GM12878 (cell line): Measurements from ENCODE around the gene SATB1. TPM values are rescaled to one million over a fixed set of nuclear protein-coding genes. Genes with fewer than 3 reads are reported as not detected.
A peak's percentile ranks its signal among the peaks of the same experiment; 100 is the strongest.

Experiments
- CEBPB ChIP-seq, 2 experiments: fragments of 150-350 bp in 1 of 2; IDR thresholded peaks; 2 replicates each; pipeline ENCODE4 v1.6.1; 2012 to 2014; ENCODE audit warnings: low read depth in 2 of 2, low read length in 2 of 2, borderline replicate concordance in 1 of 2, inconsistent platforms in 1 of 2
- CHD2 ChIP-seq: IDR thresholded peaks from 2 replicates; pipeline ENCODE4 v1.6.1; 2011; ENCODE audit warnings: low read depth, low read length, improper control_type of control experiment, borderline replicate concordance
- CREB1 ChIP-seq: IDR thresholded peaks from 2 replicates; pipeline ENCODE4 v1.6.1; 2012; ENCODE audit warnings: low read depth, mild to moderate bottlenecking, inconsistent platforms
- DPF2 ChIP-seq: fragments of 450-650 bp; IDR thresholded peaks from 2 replicates; pipeline ENCODE4 v1.6.1; 2017; ENCODE audit warnings: mild to moderate bottlenecking
- IKZF1 ChIP-seq: fragments of 450-650 bp; conservative IDR thresholded peaks from 2 replicates; pipeline ENCODE4 v1.6.1; 2017; ENCODE audit warnings: antibody characterized with exemption, mild to moderate bottlenecking
- IRF5 ChIP-seq: fragments of 450-650 bp; IDR thresholded peaks from 2 replicates; pipeline ENCODE4 v1.6.1; 2017; ENCODE audit warnings: borderline replicate concordance
- MAX ChIP-seq: IDR thresholded peaks from 2 replicates; pipeline ENCODE4 v1.6.1; 2012; ENCODE audit warnings: low read depth, low read length, improper control_type of control experiment
- MTA3 ChIP-seq: IDR thresholded peaks from 2 replicates; pipeline ENCODE4 v1.6.1; 2012; ENCODE audit warnings: low read length, inconsistent platforms, borderline replicate concordance
- MXI1 ChIP-seq: fragments of 150-350 bp; IDR thresholded peaks from 2 replicates; pipeline ENCODE4 v1.6.1; 2011; ENCODE audit warnings: low read depth, mild to moderate bottlenecking, inconsistent platforms, low read length, improper control_type of control experiment
- NBN ChIP-seq: fragments of 450-650 bp; IDR thresholded peaks from 2 replicates; pipeline ENCODE4 v1.6.1; 2016
- NFXL1 ChIP-seq: fragments of 450-650 bp; IDR thresholded peaks from 2 replicates; pipeline ENCODE4 v1.6.1; 2017; ENCODE audit warnings: antibody characterized with exemption, mild to moderate bottlenecking, borderline replicate concordance
- NFYB ChIP-seq: IDR thresholded peaks from 2 replicates; pipeline ENCODE4 v1.6.1; 2011; ENCODE audit warnings: low read depth, mild to moderate bottlenecking, low read length, improper control_type of control experiment, moderate library complexity; ENCODE audit not compliant: insufficient read depth
- NKRF ChIP-seq: fragments of 450-650 bp; conservative IDR thresholded peaks from 2 replicates; pipeline ENCODE4 v1.6.1; 2017; ENCODE audit warnings: mild to moderate bottlenecking, moderate library complexity
- RELA ChIP-seq: fragments of 450-650 bp; IDR thresholded peaks from 2 replicates; pipeline ENCODE4 v1.8.0; 2014; ENCODE audit warnings: borderline replicate concordance; ENCODE audit not compliant: partially characterized antibody
- SKIL ChIP-seq: fragments of 450-650 bp; IDR thresholded peaks from 2 replicates; pipeline ENCODE4 v1.6.1; 2017; ENCODE audit warnings: mild to moderate bottlenecking, low read depth, inconsistent platforms; ENCODE audit not compliant: poor library complexity, severe bottlenecking
- SUPT20H ChIP-seq: IDR thresholded peaks from 2 replicates; pipeline ENCODE4 v1.6.1; 2011; ENCODE audit warnings: low read depth, mild to moderate bottlenecking, low read length, moderate library complexity, borderline replicate concordance; ENCODE audit not compliant: control insufficient read depth
- YBX1 ChIP-seq: fragments of 450-650 bp; IDR thresholded peaks from 2 replicates; pipeline ENCODE4 v1.6.1; 2016; ENCODE audit warnings: antibody characterized with exemption
- YY1 ChIP-seq: IDR thresholded peaks from 2 replicates; pipeline ENCODE4 v1.6.1; 2011; ENCODE audit warnings: low read depth, mild to moderate bottlenecking, low read length
- ZBED1 ChIP-seq: IDR thresholded peaks from 2 replicates; pipeline ENCODE4 v1.6.1; 2016; ENCODE audit warnings: borderline replicate concordance
- ZBTB40 ChIP-seq: fragments of 450-650 bp; IDR thresholded peaks from 2 replicates; pipeline ENCODE4 v1.6.1; 2016; ENCODE audit warnings: mild to moderate bottlenecking, moderate library complexity, borderline replicate concordance
- ZNF622 ChIP-seq: fragments of 450-650 bp; IDR thresholded peaks from 2 replicates; pipeline ENCODE4 v1.6.1; 2017; ENCODE audit warnings: mild to moderate bottlenecking, inconsistent platforms
- polyA plus RNA-seq, 11 experiments: library from polyadenylated mRNA; depleted of rRNA in 4 of 11; unstranded in 6 of 11; stranded (reverse) in 5 of 11; fragments of >200 nt; fragmentation: Nextera tagmentation in 4 of 11; fragmentation: Illumina TruSeq in 1 of 11; extraction: Ambion mirVana in 4 of 11; extraction: Trizol in 1 of 11; gene quantifications; 1 replicate in 1 of 11; 2 replicates in 10 of 11; pipeline versions ENCODE4 v1.2.1 to v1.2.3, GENCODE V29; 2011 to 2016; ENCODE audit warnings: inconsistent platforms in 2 of 11, missing spikeins in 2 of 11, low read depth in 1 of 11
- total RNA-seq, 4 experiments: library from RNA; depleted of rRNA in 3 of 4; stranded (reverse); fragments of >200 nt in 3 of 4; fragmentation: Illumina TruSeq in 1 of 4; extraction: Trizol in 1 of 4; gene quantifications; 2 replicates each; pipeline versions ENCODE4 v1.2.1 to v1.2.3, GENCODE V29; 2013 to 2021

The SATB1 gene
- total and polyA plus RNA-seq, 10 of the 15 experiments (the other 5 are each of a cell fraction or from before 2014, with no cell fraction given) = 0.01 to 0.72 (median 0.07) TPM; not detected in 4

- TF ChIP-seq ZBTB40 (peak; percentile 29; the same call in 1 of the 2 replicates), NBN (no peak), ZNF622 (no peak), SKIL (no peak), NKRF (no peak), YY1 (peak; percentile 82), IKZF1 (no peak), DPF2 (no peak), YBX1 (no peak), MTA3 (no peak), MAX (no peak), NFXL1 (no peak), CEBPB (IDR thresholded peaks at IDR 0.05; ENCODE audit: borderline replicate concordance in 1 of 2, low read depth in 2 of 2, low read length in 2 of 2) (no peak), SUPT20H (no peak), ZBED1 (no peak), MXI1 (no peak), IRF5 (no peak), CHD2 (no peak), RELA (no peak), NFYB (no peak), CREB1 (no peak)
Observed at GRCh38 chr3:18423401-18424212, 1.5 kb downstream of the SATB1 start (continued).
